Measurements from ENCODE around the gene PSMB9.

GRCh38 chr6:32903952-32904351, 50.0 kb downstream of the PSMB9 start:
- TF ChIP-seq EZH2 (IDR thresholded peaks at IDR 0.05; ENCODE audit: insufficient read depth, poor library complexity, severe bottlenecking) (no peak), EZH2phosphoT487 (IDR thresholded peaks at IDR 0.05; ENCODE audit: insufficient read depth, low read depth) (no peak)

Data from GM23248 (cell line).